ENCODE results near the gene BRSK2.

GRCh38 chr11:1473786-1474185, 84.1 kb downstream of the BRSK2 start:
- TF ChIP-seq CTCF (IDR thresholded peaks at IDR 0.05) = no peak
- TF ChIP-seq ZFX (IDR thresholded peaks at IDR 0.05; ENCODE audit: borderline replicate concordance) = no peak

All from 22Rv1 (cell line).